ENCODE results near the gene LHB. TPM values are rescaled to one million over a fixed set of nuclear protein-coding genes. Genes with fewer than 3 reads are reported as not detected.

Gene LHB
- total RNA-seq, 1 experiment from 2014 or later = 0.68 TPM

- Histone ChIP-seq H3K27me3 (replicated peaks; ENCODE audit: control insufficient read depth, insufficient read depth, low read length) (no peaks in the 10 kb centered on the region), H3K9me3 (no peaks in the 10 kb centered on the region), H3K4me3 (ENCODE audit: low read depth, low read length) (no peak overlapping the region), H3K36me3 (ENCODE audit: control insufficient read depth, insufficient read depth, low read length) (no peaks in the 10 kb centered on the region; the same call in 1 of the 2 replicates), H3K4me1 (no peaks in the 10 kb centered on the region)
- H3K4me3 Mint-ChIP-seq (ENCODE audit: unreplicated experiment) = no peak overlapping the region
- DNase-seq = peak; percentile 59 to 76
- peak; percentile 70 to 75 for TF ChIP-seq CTCF (IDR thresholded peaks at IDR 0.05; ENCODE audit: insufficient read depth in 1 of 2, low read depth in 1 of 2, low read length in 1 of 2, severe bottlenecking in 1 of 2, unreplicated experiment in 1 of 2)
- H3K27me3 Mint-ChIP-seq (ENCODE audit: insufficient read depth, unreplicated experiment) = no peaks in the 10 kb centered on the region
- BruUV-seq (replicated peaks) = no TSS peak
- POLR2A ChIA-PET = interaction anchor here (0.5 to 0.9 kb wide), 3 partner anchors 8 to 40 kb away, joined by 3 read pairs; no protein-coding TSS in a partner anchor
- intact Hi-C loops (cut with micrococcal nuclease; ENCODE audit: unreplicated experiment) = loop anchor here (2.0 to 10.0 kb wide), 2 partner anchors 19 to 225 kb away; no protein-coding TSS in a partner anchor
- no peak overlapping the region for H3K27ac Mint-ChIP-seq (ENCODE audit: unreplicated experiment)
- peaks cover 8% of the 10 kb centered on the region for H3K4me1 Mint-ChIP-seq (ENCODE audit: low read depth, unreplicated experiment)
- peaks cover 60% of the 10 kb centered on the region for H3K36me3 Mint-ChIP-seq (ENCODE audit: insufficient read depth, unreplicated experiment)
- H3K9me3 Mint-ChIP-seq (ENCODE audit: unreplicated experiment) = no peaks in the 10 kb centered on the region
- CTCF ChIA-PET = interaction anchor here (0.5 to 1.5 kb wide), 16 partner anchors 10 to 411 kb away, joined by 3 to 16 read pairs (median 5); partner anchors contain the start of gene CGB7
Measured at GRCh38 chr19:48999481-49000325, 17.2 kb downstream of the LHB start.

- Histone ChIP-seq H3K9me3 (no peaks in the 10 kb centered on the region), H3K36me3 (ENCODE audit: control insufficient read depth, insufficient read depth, low read length) (no peaks in the 10 kb centered on the region; the same call in 1 of the 2 replicates), H3K4me3 (ENCODE audit: low read depth, low read length) (no peak overlapping the region), H3K4me1 (no peaks in the 10 kb centered on the region), H3K27me3 (replicated peaks; ENCODE audit: control insufficient read depth, insufficient read depth, low read length) (no peaks in the 10 kb centered on the region)
- Mint-ChIP-seq H3K27ac (ENCODE audit: unreplicated experiment) (no peak overlapping the region), H3K4me3 (ENCODE audit: unreplicated experiment) (no peak overlapping the region), H3K4me1 (ENCODE audit: low read depth, unreplicated experiment) (peaks cover 9% of the 10 kb centered on the region), H3K36me3 (ENCODE audit: insufficient read depth, unreplicated experiment) (peaks cover 57% of the 10 kb centered on the region), H3K9me3 (ENCODE audit: unreplicated experiment) (no peaks in the 10 kb centered on the region), H3K27me3 (ENCODE audit: insufficient read depth, unreplicated experiment) (no peaks in the 10 kb centered on the region)
- peak; percentile 48 to 52 for TF ChIP-seq CTCF (IDR thresholded peaks at IDR 0.05; ENCODE audit: insufficient read depth in 1 of 2, low read depth in 1 of 2, low read length in 1 of 2, severe bottlenecking in 1 of 2, unreplicated experiment in 1 of 2)
- CTCF ChIA-PET = interaction anchor here (0.5 to 1.8 kb wide), 6 partner anchors 20 to 548 kb away, joined by 3 to 5 read pairs (median 4); partner anchors contain the start of gene NTF4
- intact Hi-C loops (cut with micrococcal nuclease; ENCODE audit: unreplicated experiment) = loop anchor here (2.0 to 10.0 kb wide), 2 partner anchors 21 to 227 kb away; no protein-coding TSS in a partner anchor
- DNase-seq = peak; percentile 79
- BruUV-seq (replicated peaks) = no TSS peak
- POLR2A ChIA-PET = no interaction called here
Measured at GRCh38 chr19:48997972-48998371, 18.9 kb downstream of the LHB start.

GRCh38 chr19:48994035-48994386 is 22.9 kb downstream of the LHB start:
- Histone ChIP-seq H3K27me3 (replicated peaks; ENCODE audit: control insufficient read depth, insufficient read depth, low read length) (no peaks in the 10 kb centered on the region), H3K4me3 (ENCODE audit: low read depth, low read length) (peak overlapping the region; percentile 74), H3K4me1 (peaks cover 13% of the 10 kb centered on the region; the same call in 1 of the 2 replicates), H3K36me3 (ENCODE audit: control insufficient read depth, insufficient read depth, low read length) (no peaks in the 10 kb centered on the region; the same call in 1 of the 2 replicates), H3K9me3 (no peaks in the 10 kb centered on the region)
- no peak for DNase-seq
- intact Hi-C loops (cut with micrococcal nuclease; ENCODE audit: unreplicated experiment) = loop anchor here (5.0 to 10.0 kb wide), 2 partner anchors 78 to 231 kb away; partner anchors contain the start of gene KCNA7
- TSS peak; percentile 64 for BruUV-seq (replicated peaks)
- H3K27ac Mint-ChIP-seq (ENCODE audit: unreplicated experiment) = peak overlapping the region; percentile 97
- H3K9me3 Mint-ChIP-seq (ENCODE audit: unreplicated experiment) = no peaks in the 10 kb centered on the region
- H3K4me1 Mint-ChIP-seq (ENCODE audit: low read depth, unreplicated experiment) = peaks cover 20% of the 10 kb centered on the region
- H3K27me3 Mint-ChIP-seq (ENCODE audit: insufficient read depth, unreplicated experiment) = no peaks in the 10 kb centered on the region
- ChIA-PET CTCF (interaction anchor here (0.8 to 2.9 kb wide), 31 partner anchors 11 to 482 kb away, joined by 3 to 51 read pairs (median 7); partner anchors contain the start of genes ALDH16A1, BAX, CGB7 and DHDH), POLR2A (interaction anchor here (0.6 to 2.5 kb wide), 14 partner anchors 10 to 458 kb away, joined by 3 to 16 read pairs (median 8); partner anchors contain the start of genes FTL, NTF4, PIH1D1 and PPP1R15A)
- H3K4me3 Mint-ChIP-seq (ENCODE audit: unreplicated experiment) = peak overlapping the region; percentile 99
- peaks cover 61% of the 10 kb centered on the region for H3K36me3 Mint-ChIP-seq (ENCODE audit: insufficient read depth, unreplicated experiment)
- TF ChIP-seq CTCF (IDR thresholded peaks at IDR 0.05; ENCODE audit: insufficient read depth in 1 of 2, low read depth in 1 of 2, low read length in 1 of 2, severe bottlenecking in 1 of 2, unreplicated experiment in 1 of 2) = no peak

Measured in Caco-2 (cell line).